HG02938 (cell line): Measurements from ENCODE around the gene PAEP.

Experiments
- ATAC-seq: cut with Tn5 transposase; IDR thresholded peaks from one replicate; pipeline ENCODE4 v1.9.1; 2021; ENCODE audit warnings: mild to moderate bottlenecking, moderate library complexity; ENCODE audit not compliant: unreplicated experiment

PAEP gene

GRCh38 chr9:135574331-135574730 is 12.8 kb downstream of the PAEP start:
- no peak for ATAC-seq

DNA sequence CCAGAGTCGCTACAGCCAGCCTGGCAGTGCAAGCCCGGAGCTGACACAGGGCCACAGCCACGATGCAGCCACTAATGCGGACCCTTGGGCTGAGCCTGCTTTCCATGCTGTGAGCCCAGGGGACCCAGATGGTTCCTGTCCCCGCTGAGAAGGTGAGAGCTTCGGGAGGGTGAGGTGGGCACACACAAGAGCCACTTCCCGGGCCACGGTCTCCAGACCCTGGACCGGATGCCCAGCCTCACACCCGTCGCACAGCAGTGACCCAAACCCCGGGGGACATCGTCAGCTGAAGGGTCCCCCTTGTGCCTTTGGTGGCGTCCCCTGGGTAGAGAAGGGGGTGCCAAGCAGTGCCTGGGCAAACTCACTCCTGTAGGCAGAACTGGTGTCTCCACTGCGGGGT is 13.4 kb downstream of the PAEP start:
- no peak for ATAC-seq

GRCh38 chr9:135575995-135576631 is 14.6 kb downstream of the PAEP start:
- no peak for ATAC-seq

GRCh38 chr9:135577256-135577655 is 15.7 kb downstream of the PAEP start:
- ATAC-seq, result no peak

DNA sequence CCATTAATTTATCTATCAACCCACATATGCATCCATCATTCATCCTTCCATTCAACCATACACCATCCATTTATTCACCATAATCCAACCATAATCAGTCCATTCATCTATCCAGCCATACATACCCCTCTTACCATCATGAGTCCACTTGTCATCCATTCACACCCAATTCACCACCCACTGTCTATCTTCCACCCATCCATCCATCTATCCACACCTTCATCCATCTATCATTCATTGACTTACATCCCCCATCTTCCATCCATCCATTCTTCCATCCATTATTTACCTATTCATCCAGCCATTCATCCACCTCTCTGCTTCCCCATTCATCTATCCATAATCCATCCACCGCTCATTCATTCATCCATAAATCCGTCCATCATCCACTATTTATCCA is 17.8 kb downstream of the PAEP start:
- no peak for ATAC-seq

DNA sequence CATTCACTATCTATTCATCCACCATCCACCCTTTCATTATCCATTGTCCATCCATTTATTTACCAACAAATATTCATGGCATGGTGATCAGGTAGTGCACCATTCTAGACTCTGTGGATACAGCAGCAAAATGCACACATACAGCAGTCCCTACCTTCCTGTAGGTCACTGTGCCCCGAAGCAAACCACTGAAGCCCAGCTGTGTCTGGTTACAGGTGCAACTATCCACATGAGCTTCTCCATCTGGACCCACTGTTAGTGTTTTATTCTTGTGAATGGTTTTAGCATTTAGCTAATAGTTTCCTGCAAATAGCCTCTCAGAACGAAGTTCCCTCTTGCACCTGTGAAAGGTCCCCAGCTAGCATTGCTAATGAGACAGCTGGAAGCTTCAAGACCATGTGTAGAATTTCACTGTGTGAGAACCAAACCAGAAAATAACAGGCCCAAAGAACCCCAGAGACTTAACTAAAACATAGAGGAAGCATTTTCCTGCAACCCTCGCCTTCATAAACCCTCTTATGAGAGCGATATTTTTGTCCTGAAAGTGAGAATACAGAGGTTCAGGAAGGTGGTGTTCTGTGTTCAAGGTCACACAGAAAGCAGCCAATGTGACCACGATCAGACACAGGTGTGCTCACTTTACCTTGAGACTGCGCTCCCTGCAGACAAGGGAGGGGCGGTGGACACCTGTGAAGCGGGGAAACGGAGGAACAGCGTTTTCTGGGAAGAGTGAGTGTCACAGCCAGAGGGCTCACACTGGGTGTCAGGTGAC is 18.5 kb downstream of the PAEP start:
- ATAC-seq, result no peak

- ATAC-seq, result no peak
Measured at GRCh38 chr9:135580664-135581380, 19.3 kb downstream of the PAEP start.

DNA sequence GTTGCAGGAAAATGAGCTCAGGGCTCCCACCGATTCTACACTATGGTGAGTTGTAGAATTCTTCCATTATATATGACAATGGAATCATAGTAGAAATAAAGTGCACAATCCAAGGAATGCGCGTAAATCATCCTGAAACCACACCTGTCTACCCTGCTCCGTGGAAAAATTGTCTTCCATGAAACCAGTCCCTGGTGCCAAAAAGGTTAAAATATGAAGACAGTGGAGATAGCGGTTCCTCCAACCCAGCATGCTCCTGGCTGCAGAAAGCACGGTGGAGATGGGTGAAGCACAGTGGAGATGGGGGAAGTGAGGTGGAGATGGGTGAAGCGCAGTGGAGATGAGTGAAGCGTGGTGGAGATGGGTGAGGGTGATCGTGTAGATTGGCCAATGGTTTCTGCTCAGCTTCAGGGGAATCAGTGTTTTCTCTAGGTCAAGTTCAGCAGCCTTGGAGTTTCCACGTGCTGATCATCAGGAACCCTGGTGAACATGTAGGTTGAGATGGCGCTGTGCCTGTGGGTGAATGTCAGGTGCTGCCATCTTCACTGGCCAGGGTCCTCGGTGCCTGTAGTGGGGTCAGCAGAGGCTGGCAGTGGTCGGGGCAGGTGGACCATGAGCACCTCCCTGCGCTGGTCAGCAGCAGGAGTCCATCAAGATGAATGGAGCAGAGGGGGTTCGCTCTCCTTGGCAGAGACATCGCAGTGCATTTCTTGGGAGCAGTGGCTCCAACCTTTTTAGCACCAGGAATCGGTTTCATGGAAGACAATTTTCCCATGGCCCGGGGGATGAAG is 20.3 kb downstream of the PAEP start:
- ATAC-seq, result no peak

DNA sequence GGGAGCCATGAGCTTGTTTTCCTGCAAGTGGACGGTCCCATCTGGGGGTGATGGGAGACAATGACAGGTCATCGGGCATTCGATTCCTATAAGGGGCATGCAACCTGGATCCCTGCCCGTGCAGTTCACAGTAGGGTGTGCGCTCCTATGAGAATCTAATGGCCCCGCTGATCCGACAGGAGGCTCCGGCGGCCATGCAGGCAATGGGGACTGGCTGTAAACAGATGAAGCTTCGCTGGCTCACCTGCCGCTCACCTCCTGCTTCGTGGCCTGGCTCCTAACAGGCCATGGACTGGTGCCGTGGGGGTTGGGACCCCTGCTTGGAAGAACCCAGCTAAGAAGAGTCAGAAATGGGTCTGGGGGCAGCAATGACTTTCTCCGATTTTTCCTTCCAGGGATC is 21.0 kb downstream of the PAEP start:
- ATAC-seq, result no peak

DNA sequence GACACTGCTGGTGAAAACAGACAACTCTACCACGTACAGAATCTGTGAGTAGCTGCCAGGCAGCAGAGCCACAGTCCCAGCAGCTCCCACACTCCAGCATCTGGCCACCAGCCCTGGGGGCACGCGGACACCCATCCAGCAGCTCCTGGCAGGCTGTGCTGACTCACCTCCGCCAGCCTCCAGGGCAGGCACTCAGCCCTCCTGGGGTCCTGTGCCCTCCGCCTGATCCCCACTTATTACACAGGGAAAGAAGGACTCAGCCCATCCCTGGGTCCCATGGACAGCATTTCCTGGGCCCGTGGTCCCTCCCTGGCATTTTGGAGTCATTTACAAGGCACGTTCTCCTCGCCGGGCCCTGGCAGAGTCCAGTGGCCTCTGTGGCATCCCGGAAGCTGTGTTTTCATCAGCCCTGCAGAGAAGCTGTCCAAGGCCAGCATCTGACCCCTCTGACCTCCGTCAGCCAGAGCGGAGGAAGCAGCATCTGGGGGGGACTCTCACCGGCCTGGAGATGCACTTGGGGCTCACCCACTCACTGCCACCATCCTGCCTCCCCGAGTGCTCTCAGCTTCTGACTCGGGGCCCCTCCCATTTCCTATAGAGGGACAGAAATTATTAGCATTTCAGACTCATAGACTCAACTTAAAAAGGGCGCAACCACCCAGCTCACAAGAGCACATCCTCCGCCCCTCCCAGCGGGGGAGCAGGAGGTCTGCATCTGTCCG is 21.6 kb downstream of the PAEP start:
- ATAC-seq, result no peak

DNA sequence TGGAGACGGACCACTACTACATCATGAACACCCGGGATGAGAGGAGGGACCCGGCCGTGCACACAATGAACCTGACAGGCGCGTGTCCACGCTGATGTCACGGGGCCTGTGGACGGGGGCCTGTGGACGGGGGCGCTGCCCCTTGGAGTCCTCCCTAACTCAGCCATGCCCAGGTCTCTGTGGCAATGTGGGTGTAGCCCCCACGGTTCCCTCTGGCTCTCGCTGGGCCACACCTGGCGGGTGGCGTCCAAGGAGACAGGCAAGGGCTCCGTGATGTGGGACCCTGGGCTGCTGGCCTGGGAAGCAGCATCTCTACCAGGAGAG is 22.1 kb downstream of the PAEP start:
- ATAC-seq, result no peak

DNA sequence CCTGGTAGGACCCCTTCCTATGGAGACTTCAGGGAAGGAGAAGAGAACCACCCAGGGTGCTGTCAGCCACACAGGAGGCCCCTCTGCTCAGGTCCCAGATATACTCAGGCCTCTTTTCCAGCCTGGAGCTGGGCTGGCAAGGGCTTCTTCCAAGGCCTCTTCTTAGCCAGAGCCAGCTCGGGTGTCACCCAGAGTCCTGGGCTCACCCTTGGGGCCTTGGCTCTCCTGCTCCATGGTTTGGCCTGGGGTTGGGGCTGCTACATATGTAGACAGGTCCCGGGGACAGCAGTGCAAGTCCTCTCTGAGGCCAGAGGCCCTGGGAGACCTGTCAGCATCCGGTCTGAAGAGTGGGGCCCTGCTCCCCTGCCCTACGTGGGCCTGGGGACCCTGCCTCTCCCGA is 22.8 kb downstream of the PAEP start:
- ATAC-seq, result no peak

DNA sequence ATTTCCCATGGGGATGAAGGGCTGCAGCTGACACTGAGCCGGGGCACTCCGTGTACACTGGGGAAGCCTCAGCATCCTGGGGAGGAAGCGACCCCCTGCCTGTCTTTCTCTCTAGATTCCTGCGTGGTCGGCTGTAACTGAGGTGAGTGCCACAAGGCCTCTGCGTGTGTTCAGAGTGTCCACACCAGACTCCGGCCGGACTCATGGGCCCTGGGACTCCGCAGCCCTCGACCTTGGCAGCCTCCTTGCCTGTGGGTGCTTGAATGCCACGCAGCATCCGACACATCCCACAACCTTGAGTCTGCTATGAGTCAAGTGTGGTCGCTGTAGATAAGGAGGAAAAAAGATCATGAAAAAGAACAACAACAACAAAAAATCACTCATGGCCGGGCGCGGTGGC is 23.4 kb downstream of the PAEP start:
- no peak for ATAC-seq

DNA sequence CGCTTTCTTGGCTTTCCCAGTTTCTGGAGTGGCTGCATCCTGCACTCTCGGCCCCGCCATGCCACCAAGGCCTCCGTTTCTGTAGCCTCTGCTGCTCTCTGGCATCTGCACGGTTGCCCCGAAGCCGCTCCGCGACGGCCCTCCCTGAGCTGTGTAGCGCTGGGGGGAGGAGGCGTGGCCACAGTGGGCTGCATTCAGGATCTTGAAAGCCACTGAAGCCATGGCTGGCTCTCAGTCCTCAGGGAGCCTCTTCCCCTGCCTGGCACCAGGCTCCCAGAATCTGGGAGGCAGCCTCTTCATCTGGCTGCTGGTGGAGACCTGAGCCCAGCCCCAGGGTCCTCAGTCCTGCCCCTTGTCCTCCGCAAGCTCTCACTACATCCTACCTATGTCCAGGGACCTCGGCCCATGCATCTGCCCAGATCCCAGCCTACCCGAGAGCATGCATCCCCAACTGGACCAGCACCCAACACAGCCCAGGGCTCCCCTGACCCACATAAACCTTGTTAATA is 25.1 kb downstream of the PAEP start:
- no peak for ATAC-seq

GRCh38 chr9:135587658-135588057 is 26.1 kb downstream of the PAEP start:
- no peak for ATAC-seq

GRCh38 chr9:135588371-135588770 is 26.8 kb downstream of the PAEP start:
- ATAC-seq, result no peak

- no peak for ATAC-seq
Measured at GRCh38 chr9:135588886-135589595, 27.5 kb downstream of the PAEP start.

GRCh38 chr9:135589596-135590485 is 28.3 kb downstream of the PAEP start:
- ATAC-seq, result no peak

GRCh38 chr9:135590486-135591079 is 29.0 kb downstream of the PAEP start:
- ATAC-seq, result no peak
